HG03025 (cell line): ENCODE data around the gene EVX2.

ENCODE experiments used
- ATAC-seq: cut with Tn5 transposase; IDR thresholded peaks from one replicate; pipeline ENCODE4 v1.9.1; 2021; ENCODE audit warnings: mild to moderate bottlenecking, moderate library complexity; ENCODE audit not compliant: unreplicated experiment, low FRiP score

The EVX2 gene

DNA sequence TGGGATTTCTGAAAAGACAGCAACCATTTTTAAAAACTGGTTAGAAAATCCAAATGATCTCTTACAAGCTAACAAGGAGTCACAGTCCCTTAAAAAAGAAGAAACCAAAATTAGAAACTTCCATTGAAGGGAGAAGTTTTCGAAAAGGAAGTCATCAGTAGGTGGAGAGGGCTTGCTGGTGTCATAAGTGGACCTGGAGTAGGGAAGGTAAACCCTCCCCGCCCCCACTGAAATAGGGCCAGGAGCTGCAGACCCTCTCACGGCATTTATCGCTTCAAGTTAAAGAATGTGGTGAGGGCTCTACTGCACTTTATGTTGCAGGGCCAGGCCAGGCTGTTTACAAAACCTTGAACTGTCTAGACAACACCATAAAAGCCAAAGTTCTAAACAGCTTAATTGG, 26.2 kb upstream of the EVX2 start:
- no peak for ATAC-seq

- no peak for ATAC-seq
Observed at GRCh38 chr2:176109192-176109901, 25.6 kb upstream of the EVX2 start.

DNA sequence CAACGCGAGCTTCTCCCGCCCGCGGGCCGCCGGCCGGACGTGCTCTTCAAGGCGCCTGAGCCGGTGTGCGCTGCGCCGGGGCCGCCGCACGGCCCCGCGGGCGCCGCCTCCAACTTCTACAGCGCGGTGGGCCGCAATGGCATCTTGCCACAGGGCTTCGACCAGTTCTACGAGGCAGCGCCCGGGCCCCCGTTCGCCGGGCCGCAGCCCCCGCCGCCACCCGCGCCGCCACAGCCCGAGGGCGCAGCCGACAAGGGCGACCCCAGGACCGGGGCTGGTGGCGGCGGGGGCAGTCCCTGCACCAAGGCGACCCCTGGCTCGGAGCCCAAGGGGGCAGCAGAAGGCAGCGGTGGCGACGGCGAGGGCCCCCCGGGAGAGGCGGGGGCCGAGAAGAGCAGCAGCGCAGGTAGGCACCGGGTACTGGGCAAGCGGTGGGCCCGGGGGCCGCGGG, 24.0 kb upstream of the EVX2 start:
- no peak for ATAC-seq

- no peak for ATAC-seq
Observed at GRCh38 chr2:176106581-176107539, 23.1 kb upstream of the EVX2 start, which contains the start of gene HOXD11. TSS of gene HOXD11 (plus strand) at chr2:176107280. CDS start at chr2:176107356, 76 bp downstream.

DNA sequence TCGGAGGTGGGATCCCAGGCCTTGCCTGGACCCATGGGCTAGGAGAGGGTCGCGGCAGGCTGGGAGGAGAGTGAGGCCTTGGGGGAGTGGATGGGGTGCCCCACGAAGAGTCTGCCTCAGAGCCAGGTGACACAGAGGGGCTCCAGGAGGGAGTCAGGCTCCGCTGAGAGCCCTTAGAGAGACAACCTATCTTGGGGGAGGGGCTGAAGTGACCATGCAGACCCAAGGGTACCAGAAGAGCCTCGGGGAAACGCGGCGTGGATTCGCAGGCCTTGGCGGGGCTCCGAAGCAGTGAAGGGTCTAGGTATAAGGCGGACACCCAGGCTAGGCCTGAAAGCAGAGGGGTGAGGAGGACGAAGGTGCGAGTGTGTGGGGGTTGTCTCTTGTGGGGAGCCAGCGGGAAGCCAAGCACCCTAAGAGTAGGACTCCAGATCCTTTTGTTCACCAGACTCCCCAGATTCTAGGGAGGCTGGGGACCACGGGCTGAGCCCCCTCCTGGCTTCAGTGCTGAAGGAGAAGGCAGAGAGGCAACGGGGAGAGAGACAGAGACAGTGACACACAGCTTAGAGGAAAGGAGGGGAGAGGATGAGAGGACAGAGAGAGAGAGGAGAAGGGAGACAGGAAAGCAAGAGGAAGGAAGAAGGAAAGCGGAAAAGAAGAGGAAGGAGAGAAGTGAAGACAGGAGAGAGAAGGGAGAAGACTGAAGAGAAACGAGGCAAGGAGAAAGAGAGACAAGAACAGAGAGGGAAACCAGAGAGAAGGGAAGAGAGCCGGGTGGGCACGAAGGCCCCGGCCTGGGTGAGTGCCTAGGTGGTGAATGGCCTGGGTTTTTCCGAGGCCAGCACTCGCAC, 22.2 kb upstream of the EVX2 start:
- no peak for ATAC-seq

DNA sequence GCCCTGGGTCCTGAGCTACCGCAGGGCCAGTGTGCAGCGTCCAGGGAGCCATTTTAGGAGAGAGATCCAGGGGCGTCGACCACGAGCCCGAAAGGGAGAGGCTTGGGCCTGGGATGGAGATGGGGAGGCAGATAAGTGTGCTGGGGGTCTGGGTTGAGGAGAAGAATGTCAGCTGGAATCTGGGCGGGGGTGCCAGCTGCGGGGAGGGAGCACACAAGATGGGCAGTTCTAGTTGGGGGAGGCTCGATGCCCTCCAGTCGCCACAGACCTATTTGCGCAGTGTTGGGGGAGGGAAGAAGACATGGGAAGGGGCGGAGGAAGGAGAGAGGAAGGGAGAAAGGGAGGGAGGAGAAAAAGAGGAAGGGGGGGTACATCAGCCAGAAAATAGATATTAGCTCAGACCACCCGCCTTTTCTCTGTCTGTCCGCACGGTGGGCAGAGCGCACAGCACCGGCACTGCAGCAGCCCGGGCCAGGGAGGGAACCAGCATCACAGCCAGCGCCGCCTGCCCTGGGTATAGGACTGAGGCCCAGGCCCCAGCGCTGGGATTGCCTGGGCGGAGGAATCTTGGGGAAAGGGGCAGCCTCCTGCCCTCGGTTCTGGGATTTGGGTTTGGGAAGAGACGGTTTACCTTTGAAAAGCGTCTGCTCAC, 21.4 kb upstream of the EVX2 start:
- no peak for ATAC-seq

DNA sequence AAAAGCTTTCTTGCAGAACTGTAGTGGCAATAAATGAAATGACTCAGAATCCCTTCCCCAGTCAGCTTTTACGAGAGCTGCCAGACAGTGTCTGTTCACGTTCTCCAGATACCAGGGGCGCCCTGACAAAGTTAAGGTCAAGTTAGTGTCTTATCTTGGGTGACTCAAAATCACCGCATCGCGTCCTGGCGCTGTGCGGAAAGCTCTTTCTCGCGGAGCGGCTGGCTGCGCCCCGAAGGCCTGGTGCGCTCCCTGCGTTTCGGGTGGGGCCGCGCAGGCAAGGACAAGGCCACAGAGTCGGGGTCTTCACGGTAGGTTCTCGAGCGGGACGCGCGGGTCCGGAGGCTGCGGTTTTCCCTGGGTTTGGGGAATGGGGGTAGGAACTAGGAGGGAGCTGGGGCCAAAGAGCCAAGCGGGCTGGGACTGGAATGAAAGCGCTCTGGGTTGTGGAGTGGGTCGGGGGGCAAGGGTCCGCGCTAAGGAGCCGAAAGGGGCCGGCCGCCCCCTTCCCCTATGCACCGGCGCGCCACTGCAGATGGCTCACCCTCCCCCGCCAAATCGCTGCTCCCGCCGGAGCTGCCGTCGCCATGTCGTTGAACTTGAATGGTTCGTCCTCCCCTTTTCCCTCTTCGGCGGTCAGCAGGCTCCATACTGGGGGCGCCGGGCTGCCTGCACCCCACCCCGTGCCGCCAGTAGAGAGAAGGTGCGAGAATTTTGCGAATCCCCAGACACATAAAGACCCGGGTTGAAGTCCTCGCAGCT, 20.7 kb upstream of the EVX2 start:
- no peak for ATAC-seq

- ATAC-seq: no peak
Observed at GRCh38 chr2:176103742-176104315, 20.1 kb upstream of the EVX2 start.

DNA sequence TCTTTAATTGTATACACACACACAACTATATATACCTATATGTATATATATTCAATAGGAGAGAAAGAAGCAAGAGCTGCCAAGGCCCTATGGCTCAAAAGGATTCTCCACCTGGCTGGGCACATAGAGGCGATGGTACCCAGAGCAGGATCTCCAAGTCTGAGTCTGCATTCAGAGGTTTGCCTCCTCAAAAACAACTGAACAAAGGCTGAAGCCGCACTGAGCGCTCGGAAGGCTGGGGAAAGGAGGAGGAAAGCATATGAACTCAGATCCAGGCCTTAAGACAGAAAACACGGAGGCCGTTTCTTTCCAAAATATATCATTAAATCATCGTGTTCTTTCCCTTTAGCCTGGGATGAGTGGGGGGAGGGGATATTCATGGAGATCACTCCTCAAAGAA, 19.4 kb upstream of the EVX2 start:
- no peak for ATAC-seq

DNA sequence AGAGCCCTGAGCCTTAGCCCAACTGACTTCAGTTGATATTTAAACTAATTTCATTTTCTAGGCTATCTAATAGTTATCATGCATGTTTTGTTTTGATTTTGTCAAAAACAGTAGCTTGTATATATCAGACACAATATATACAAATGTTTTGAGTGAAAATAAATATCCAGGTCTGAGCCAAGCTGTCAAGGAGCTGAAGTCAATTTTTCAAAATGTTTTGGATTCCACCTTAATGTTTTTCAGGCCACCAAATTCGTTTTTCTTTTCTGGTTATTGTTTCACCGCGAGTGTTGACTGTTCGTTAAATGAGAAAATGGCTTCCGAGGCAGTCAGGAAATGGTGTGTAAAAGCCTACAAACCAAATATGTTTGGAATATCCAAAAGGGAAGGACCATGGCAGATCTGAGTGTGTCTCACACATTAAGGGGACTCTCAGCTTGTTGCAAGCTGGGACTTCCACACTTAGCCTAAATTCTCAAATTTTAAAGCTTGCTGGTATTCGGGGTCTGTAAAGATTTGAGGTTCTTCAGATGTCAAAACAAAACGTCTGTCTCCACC, 18.6 kb upstream of the EVX2 start:
- ATAC-seq: no peak

- no peak for ATAC-seq
Observed at GRCh38 chr2:176101842-176102241, 18.1 kb upstream of the EVX2 start.

DNA sequence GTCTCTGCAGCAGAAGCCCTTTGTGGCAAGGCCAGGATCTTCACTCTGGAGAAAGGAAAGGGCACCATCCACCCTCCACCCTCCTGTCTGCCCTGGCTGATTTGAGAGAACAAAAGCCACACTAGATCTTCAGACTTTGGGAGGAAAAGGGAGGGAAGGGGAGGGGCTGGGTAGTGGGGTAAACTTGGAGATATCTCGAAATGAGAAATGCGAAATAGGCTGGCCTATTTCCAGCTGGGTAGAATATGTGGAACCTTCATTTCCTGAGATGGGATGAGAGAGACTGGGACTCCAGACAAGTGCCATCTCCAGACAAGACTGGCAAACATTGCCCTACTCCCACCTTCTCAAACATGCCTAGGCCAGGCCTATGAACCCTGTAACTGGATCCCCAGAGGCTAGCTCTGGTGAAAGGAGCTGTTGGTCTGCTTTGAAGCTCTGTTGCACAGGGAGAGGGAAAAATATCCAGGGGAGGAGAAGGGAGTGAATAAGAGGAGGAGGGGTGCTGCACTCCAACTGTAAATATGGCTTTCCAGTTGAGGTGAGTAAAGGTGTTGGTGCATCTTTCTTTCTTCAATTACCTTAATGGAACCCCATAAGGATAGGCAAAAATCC, 17.6 kb upstream of the EVX2 start:
- ATAC-seq: no peak

DNA sequence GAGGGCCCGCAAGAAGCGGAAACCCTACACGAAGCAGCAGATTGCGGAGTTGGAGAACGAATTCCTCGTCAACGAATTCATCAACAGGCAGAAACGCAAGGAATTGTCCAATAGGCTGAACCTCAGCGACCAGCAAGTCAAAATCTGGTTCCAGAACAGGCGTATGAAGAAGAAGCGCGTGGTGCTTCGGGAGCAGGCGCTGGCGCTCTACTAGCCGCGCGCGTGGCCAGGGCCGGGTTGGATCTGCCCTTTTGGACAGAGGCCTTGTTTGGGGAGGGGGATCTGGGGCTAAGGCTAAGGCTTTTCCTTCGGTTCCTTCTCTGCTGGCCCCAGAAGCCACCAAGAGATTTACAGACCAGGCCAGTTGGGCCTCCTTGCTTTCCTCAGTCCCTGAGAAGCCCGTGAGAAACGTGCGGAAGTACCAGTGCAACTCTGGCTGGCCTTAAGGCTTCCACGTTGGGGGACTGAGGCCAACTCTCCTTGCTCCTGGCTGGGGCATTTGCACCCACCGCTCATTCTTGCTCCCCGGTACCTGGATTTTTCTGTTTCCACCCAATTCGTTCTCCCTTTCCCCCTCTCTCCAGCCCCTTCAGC, 16.9 kb upstream of the EVX2 start:
- no peak for ATAC-seq

GRCh38 chr2:176099728-176100546, 16.2 kb upstream of the EVX2 start, which contains the start of gene HOXD12:
TSS of gene HOXD12 (plus strand) at chr2:176099795. CDS start at chr2:176099802, 7 bp downstream.
- no peak for ATAC-seq

DNA sequence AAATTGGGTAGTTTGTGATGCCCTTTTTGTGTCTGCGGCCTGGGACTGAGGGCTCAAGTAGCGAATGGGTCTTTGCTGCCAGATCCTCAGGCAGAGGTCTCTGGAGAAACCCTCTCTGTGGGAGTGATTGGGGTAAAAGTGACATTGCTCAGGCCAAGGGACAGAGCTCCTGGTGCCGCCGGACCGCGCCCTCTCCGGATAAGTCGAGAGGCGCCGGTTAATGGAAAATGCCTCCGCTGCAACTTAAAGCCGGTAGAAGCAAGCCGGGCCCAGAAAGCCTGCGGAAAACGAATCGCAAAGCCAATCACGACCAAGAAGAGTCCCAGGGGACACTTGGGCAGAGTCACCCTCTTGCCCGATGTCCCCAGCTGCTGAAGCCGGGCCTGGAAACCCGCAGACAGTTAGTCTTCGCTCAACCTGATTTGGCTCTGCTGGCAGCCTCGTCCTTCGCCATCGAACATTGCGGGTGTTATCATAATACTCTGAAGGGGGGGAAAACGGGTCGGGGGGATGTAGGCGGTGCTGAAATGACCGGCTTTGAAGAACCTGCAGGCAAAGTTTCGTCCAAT, 15.5 kb upstream of the EVX2 start:
- ATAC-seq: no peak

DNA sequence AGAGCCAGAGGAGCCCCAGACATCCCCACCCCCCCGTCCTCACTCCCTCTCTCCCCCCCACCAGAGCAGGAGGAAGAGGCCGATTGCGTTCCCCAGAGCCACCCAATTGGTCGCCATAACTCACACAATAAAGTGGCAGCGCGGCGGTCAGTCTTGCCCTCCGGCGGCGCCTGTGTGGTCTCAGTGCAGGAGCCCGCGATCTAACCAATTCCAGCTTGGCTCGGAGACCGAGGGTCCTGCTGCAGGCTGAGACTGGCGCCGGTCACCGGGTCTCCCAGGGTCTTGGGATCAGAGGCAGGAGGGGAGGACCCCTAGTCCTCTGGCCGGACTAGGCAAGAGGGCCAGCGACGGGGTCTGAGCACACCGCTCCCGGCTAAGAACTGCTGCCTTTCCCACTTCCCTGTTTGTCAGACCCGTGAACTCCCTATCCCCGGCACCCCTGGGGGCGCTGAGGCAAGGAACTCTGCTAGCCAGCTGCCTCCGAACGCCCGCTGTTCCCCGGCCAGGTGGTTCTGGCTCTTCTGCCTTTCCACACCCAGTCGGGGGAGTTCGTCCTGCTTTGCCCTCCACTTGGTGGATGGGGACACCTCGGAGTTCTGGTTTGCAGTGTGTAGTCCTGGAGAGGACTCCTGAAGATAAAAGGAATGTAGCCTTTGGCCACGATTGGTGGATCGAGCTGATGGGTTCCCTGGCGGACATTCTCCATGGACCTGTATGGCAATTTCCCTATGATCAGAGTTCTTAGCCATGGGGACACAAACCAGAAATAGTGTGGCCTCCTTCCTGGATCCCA, 14.8 kb upstream of the EVX2 start:
- ATAC-seq: no peak
